ENCODE data around the gene PORCN. TPM values are rescaled to one million over a fixed set of nuclear protein-coding genes. Genes with fewer than 3 reads are reported as not detected.

Gene PORCN
- total RNA-seq, 1 donor from 2014 or later, result 8.9 TPM

GRCh38 chrX:48511560-48511959, 2.8 kb downstream of the PORCN start:
- Histone ChIP-seq H3K27ac (no peak overlapping the region), H3K9me3 (no peaks in the 10 kb centered on the region), H3K27me3 (no peaks in the 10 kb centered on the region), H3K4me1 (no peaks in the 10 kb centered on the region), H3K4me3 (no peak overlapping the region), H3K36me3 (no peaks in the 10 kb centered on the region)
- ATAC-seq, result no peak
- DNase-seq, result no peak
- intact Hi-C loops (cut with DNase I), result no loop called here
- TF ChIP-seq, protein P1, sequence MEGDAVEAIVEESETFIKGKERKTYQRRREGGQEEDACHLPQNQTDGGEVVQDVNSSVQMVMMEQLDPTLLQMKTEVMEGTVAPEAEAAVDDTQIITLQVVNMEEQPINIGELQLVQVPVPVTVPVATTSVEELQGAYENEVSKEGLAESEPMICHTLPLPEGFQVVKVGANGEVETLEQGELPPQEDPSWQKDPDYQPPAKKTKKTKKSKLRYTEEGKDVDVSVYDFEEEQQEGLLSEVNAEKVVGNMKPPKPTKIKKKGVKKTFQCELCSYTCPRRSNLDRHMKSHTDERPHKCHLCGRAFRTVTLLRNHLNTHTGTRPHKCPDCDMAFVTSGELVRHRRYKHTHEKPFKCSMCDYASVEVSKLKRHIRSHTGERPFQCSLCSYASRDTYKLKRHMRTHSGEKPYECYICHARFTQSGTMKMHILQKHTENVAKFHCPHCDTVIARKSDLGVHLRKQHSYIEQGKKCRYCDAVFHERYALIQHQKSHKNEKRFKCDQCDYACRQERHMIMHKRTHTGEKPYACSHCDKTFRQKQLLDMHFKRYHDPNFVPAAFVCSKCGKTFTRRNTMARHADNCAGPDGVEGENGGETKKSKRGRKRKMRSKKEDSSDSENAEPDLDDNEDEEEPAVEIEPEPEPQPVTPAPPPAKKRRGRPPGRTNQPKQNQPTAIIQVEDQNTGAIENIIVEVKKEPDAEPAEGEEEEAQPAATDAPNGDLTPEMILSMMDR (IDR thresholded peaks at IDR 0.05), result no peak

GRCh38 chrX:48512371-48512935, 3.7 kb downstream of the PORCN start:
- DNase-seq, result no peak
- TF ChIP-seq, protein P1 (IDR thresholded peaks at IDR 0.05), result no peak

DNA sequence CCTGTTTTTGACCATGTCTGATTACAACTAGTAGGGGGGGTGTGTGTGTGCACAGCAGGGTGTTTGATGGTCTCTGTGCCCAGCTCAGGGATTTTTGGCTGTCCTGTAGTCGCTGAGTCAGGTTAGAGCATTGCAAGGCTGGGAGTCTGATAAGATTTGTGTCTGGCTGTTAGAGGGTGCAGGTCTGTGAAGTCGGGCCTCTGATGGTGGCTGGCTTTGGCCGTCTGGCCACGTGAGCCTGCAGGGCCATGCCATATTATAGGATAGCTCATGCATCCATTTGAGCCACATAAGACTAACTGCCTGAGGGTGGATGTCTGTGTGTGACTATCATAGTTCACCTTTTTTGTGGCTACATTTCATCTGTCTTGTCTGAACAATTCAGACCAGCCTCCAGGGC, 4.9 kb downstream of the PORCN start:
- intact Hi-C loops (cut with DNase I), result no loop called here
- DNase-seq (no peak), ATAC-seq (no peak)
- H3K4me3 ChIP-seq, result no peak overlapping the region
- H3K9me3 ChIP-seq, result no peaks in the 10 kb centered on the region
- H3K27me3 ChIP-seq, result no peaks in the 10 kb centered on the region
- H3K36me3 ChIP-seq, result no peaks in the 10 kb centered on the region
- no peaks in the 10 kb centered on the region for H3K4me1 ChIP-seq
- no peak overlapping the region for H3K27ac ChIP-seq
- TF ChIP-seq, protein P1 (IDR thresholded peaks at IDR 0.05), result no peak

More at GRCh38 chrX:48512371-48512935, 3.7 kb downstream of the PORCN start:
- Histone ChIP-seq H3K27me3 (no peaks in the 10 kb centered on the region), H3K4me3 (no peak overlapping the region), H3K9me3 (no peaks in the 10 kb centered on the region), H3K36me3 (no peaks in the 10 kb centered on the region), H3K27ac (no peak overlapping the region), H3K4me1 (no peaks in the 10 kb centered on the region)
- intact Hi-C loops (cut with DNase I), result no loop called here
- ATAC-seq, result no peak

DNA sequence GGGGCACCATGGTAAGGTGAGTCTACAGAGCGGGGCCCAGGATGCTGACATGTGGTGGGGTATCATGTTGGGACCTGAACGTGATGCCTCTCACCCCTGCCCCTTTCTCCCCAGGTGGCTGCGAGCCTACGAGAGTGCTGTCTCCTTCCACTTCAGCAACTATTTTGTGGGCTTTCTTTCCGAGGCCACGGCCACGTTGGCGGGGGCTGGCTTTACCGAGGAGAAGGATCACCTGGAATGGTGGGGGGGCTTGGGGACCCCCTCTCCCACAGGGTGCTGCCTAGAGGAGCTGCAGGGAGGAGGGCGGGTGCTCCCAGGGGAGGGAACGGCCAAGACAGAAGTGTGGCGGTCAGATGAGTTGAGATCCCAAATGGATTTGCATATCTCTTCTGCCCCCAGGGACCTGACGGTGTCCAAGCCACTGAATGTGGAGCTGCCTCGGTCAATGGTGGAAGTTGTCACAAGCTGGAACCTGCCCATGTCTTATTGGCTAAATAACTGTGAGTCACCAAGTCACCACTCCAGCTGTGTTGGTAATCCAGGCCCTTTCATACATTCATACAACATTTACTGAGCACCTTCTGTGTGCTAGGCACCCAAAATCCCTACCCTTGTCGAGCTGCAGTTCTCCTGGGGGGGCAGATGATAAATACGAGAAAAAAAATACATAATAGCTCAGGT, 5.5 kb downstream of the PORCN start:
- no peaks in the 10 kb centered on the region for H3K9me3 ChIP-seq
- ATAC-seq (no peak), DNase-seq (no peak)
- no peak overlapping the region for H3K4me3 ChIP-seq
- intact Hi-C loops (cut with DNase I), result no loop called here
- no peaks in the 10 kb centered on the region for H3K4me1 ChIP-seq
- H3K27ac ChIP-seq, result no peak overlapping the region
- no peaks in the 10 kb centered on the region for H3K27me3 ChIP-seq
- no peaks in the 10 kb centered on the region for H3K36me3 ChIP-seq
- TF ChIP-seq, protein P1 (IDR thresholded peaks at IDR 0.05), result no peak

DNA sequence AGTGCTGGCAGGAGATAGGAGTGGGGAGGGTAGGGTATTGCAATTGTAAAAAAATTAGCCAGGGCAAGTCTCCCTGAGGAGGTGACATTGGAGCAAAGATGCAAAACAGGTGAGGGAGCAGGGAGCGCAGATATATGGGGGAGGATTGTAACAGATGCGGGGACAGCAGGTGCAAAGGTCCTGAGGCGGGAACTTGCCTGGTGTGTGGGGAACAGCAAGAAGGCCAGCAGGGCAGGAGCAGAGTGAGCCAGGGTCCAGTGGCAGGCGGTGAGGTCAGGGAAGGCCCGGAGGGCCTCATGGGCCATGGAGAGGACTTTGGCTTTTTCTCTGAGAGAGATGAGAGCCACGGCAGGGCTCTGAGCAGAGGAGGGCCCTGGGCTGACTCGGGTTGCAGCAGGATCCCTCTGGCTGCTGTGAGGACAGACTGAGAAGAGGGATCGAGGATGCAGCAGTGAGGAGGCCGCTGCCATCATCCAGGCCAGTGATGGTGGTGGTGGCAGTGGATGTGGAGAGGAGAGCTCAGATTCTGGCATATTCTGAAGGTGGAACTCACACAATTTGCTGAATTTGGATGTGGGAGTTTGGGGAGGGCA, 6.2 kb downstream of the PORCN start:
- H3K36me3 ChIP-seq, result no peaks in the 10 kb centered on the region
- intact Hi-C loops (cut with DNase I), result no loop called here
- H3K4me3 ChIP-seq, result no peak overlapping the region
- no peaks in the 10 kb centered on the region for H3K9me3 ChIP-seq
- H3K27me3 ChIP-seq, result no peaks in the 10 kb centered on the region
- H3K4me1 ChIP-seq, result no peaks in the 10 kb centered on the region
- TF ChIP-seq, protein P1 (IDR thresholded peaks at IDR 0.05), result no peak
- no peak for DNase-seq
- H3K27ac ChIP-seq, result no peak overlapping the region
- ATAC-seq, result no peak
